ENCODE measurements around the gene TMEM8B. TPM values are rescaled to one million over a fixed set of nuclear protein-coding genes. Genes with fewer than 3 reads are reported as not detected.

The TMEM8B gene
- total RNA-seq, 2 experiments from 2014 or later, result 3.8 to 4.0 TPM

GRCh38 chr9:35795695-35796094, 33.3 kb upstream of the TMEM8B start:
- POLR2A ChIA-PET, result no interaction called here
- H3K9me3 Mint-ChIP-seq, result no peaks in the 10 kb centered on the region
- H3K27me3 Mint-ChIP-seq, result no peaks in the 10 kb centered on the region
- H3K27ac Mint-ChIP-seq, result no peak overlapping the region
- CTCF ChIA-PET, result no interaction called here
- H3K36me3 Mint-ChIP-seq (ENCODE audit: low read depth), result no peaks in the 10 kb centered on the region
- H3K4me3 Mint-ChIP-seq, result no peak overlapping the region
- DNase-seq, result no peak
- peaks cover 32% of the 10 kb centered on the region for H3K4me1 Mint-ChIP-seq

DNA sequence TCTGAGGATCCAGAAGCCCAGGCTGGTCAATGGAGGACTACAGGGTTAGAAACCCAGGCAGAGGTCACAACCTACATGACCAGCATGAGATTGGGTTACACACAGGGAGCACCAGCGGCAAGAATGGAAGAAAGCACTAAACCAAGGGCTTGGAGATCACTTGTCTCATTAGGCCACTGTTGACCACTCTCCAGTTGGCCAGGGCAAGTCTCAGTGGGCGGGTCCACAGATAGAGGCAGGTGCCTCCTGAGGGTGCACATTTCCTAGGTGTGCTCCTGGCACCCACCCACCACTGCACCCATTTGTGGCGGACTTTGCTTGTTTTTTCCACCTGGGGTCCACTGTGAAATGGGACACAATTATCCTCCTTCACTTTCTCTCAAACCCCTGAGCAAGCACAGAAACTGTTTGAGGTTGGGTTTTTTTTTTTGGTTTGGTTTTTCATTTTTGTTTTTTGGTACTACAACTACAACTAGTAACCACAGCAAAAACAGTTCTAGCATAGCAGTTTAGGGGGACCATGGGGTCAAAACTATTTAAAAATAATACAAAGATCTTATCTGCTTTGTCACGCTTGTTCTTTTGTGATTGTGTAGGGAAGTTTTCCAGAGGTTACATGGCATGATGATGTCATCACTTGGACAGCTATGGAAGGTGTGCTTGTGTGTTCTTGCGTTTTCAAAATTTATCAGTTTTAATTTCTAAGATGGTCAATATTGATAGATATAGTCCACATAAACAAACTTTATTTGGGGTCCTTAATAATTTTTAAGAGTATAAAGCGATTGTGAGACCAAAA, 31.5 kb upstream of the TMEM8B start:
- Mint-ChIP-seq H3K9me3 (no peaks in the 10 kb centered on the region), H3K4me3 (no peak overlapping the region), H3K27me3 (no peaks in the 10 kb centered on the region), H3K36me3 (ENCODE audit: low read depth) (no peaks in the 10 kb centered on the region), H3K4me1 (peaks cover 32% of the 10 kb centered on the region), H3K27ac (no peak overlapping the region)
- no peak for DNase-seq
- ChIA-PET POLR2A (no interaction called here), CTCF (interaction anchor here (1.2 to 6.3 kb wide), 2 partner anchors 7 to 15 kb away, joined by 4 to 34 read pairs; partner anchors contain the start of genes HINT2 and SPAG8)

DNA sequence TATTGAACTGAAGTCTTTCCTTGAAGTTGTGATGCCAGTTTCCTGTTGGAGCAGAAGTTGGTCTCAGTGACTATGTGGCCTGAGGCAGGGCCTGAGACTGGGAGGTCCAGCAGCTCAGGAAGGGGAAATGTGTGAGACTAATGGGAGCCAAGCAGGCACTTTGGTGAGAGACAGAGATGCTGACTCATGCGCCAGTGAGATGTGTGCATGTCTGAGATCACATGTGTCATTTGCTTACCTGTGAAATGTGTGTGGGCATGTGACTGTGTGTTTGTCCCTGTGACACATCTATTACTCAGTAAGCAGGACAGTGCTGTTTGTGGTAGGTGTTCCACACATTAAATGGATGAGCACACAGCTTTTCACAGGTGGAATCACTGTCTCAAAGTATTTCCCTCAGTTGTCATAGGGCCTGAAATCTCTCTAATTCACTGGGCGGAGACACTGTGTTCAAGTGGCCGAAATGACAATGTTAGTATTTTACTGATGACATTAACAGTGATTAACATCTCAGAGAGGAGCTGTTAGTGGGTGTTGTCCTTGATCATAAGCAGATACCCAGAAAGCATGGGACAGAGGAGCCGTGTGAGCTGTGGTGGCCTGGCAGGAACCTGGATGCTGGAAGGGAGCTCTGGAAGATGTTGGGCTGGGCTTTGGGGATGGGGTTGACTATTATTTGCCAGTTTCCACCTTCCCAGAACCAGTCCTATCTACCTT, 30.2 kb upstream of the TMEM8B start:
- Mint-ChIP-seq H3K9me3 (no peaks in the 10 kb centered on the region), H3K27ac (no peak overlapping the region), H3K27me3 (no peaks in the 10 kb centered on the region), H3K4me3 (no peak overlapping the region), H3K4me1 (peaks cover 28% of the 10 kb centered on the region), H3K36me3 (ENCODE audit: low read depth) (peaks cover 1% of the 10 kb centered on the region)
- POLR2A ChIA-PET, result no interaction called here
- DNase-seq, result no peak
- CTCF ChIA-PET, result interaction anchor here (1.0 to 6.3 kb wide), 2 partner anchors 9 to 13 kb away, joined by 3 to 34 read pairs; partner anchors contain the start of genes HINT2 and SPAG8

DNA sequence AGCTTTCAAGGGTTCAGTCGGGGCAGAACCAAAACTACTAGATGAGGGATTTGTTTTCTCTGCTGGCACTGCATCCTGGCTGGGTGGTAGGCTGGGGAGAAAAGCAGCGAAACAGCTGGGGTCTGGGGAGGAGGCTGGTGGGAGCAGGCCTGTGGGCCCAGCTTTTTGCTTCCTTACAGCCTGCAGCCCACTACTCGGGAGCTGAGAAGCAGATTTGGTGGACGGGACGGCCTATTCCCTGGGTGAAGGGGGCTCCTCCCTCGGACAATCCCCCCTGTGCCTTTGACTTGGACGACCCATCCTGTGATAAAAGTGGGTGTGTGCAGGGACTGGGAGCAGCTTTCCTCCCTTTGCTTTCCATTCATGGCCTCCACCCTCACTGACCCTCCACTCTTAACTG, 28.5 kb upstream of the TMEM8B start:
- Mint-ChIP-seq H3K9me3 (no peaks in the 10 kb centered on the region), H3K4me1 (peaks cover 16% of the 10 kb centered on the region), H3K27me3 (no peaks in the 10 kb centered on the region), H3K4me3 (no peak overlapping the region), H3K27ac (no peak overlapping the region), H3K36me3 (ENCODE audit: low read depth) (peaks cover 1% of the 10 kb centered on the region)
- CTCF ChIA-PET, result interaction anchor here (0.6 to 6.3 kb wide), 3 partner anchors 10 to 228 kb away, joined by 4 to 34 read pairs (median 6); partner anchors contain the start of genes HINT2 and SPAG8
- DNase-seq, result no peak
- POLR2A ChIA-PET, result no interaction called here

GRCh38 chr9:35801328-35802128, 27.5 kb upstream of the TMEM8B start:
- H3K9me3 Mint-ChIP-seq, result no peaks in the 10 kb centered on the region
- CTCF ChIA-PET, result interaction anchor here (1.9 to 6.3 kb wide), 2 partner anchors 11 kb away, joined by 6 to 34 read pairs; partner anchors contain the start of genes HINT2 and SPAG8
- no peak for DNase-seq
- peaks cover 5% of the 10 kb centered on the region for H3K36me3 Mint-ChIP-seq (ENCODE audit: low read depth)
- no peak overlapping the region for H3K27ac Mint-ChIP-seq
- POLR2A ChIA-PET, result no interaction called here
- H3K4me1 Mint-ChIP-seq, result peaks cover 16% of the 10 kb centered on the region
- H3K27me3 Mint-ChIP-seq, result no peaks in the 10 kb centered on the region
- no peak overlapping the region for H3K4me3 Mint-ChIP-seq

DNA sequence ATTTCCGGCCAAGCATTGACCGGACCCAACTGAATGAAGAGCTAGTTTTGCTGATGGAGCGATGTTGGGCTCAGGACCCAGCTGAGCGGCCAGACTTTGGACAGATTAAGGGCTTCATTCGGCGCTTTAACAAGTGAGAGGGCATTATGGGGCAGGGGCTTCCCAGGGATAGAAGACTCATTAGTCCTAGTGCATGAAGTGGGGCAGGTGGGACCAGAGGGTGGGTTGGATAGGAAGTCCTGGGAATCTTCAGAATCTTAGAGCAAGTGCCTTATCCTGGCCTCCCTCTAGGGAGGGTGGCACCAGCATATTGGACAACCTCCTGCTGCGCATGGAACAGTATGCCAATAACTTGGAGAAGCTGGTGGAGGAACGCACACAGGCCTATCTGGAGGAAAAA, 22.9 kb upstream of the TMEM8B start:
- peaks cover 5% of the 10 kb centered on the region for H3K4me1 Mint-ChIP-seq
- H3K27me3 Mint-ChIP-seq, result no peaks in the 10 kb centered on the region
- H3K9me3 Mint-ChIP-seq, result no peaks in the 10 kb centered on the region
- no peak overlapping the region for H3K27ac Mint-ChIP-seq
- DNase-seq, result no peak
- ChIA-PET CTCF (interaction anchor here (0.6 to 1.3 kb wide), 6 partner anchors 8 to 737 kb away, joined by 3 to 4 read pairs (median 3); partner anchors contain the start of gene HINT2), POLR2A (no interaction called here)
- no peak overlapping the region for H3K4me3 Mint-ChIP-seq
- peaks cover 13% of the 10 kb centered on the region for H3K36me3 Mint-ChIP-seq (ENCODE audit: low read depth)

DNA sequence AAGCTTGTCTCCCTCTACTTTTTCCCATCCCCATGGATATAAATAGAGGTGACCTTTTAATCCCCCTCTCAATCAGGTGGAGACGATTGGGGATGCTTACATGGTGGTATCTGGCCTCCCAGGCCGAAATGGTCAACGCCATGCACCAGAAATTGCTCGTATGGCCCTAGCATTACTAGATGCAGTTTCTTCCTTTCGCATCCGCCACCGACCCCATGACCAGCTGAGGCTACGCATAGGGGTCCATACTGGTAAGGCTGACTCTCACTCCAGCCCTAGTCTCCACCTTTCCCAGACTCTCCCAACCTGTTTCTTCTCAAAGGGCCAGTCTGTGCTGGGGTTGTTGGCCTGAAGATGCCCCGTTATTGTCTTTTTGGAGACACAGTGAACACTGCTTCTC, 20.6 kb upstream of the TMEM8B start:
- Mint-ChIP-seq H3K9me3 (no peaks in the 10 kb centered on the region), H3K4me3 (no peak overlapping the region), H3K4me1 (peaks cover 29% of the 10 kb centered on the region), H3K27ac (no peak overlapping the region), H3K36me3 (ENCODE audit: low read depth) (peaks cover 12% of the 10 kb centered on the region), H3K27me3 (no peaks in the 10 kb centered on the region)
- POLR2A ChIA-PET, result no interaction called here
- DNase-seq, result no peak
- CTCF ChIA-PET, result no interaction called here

DNA sequence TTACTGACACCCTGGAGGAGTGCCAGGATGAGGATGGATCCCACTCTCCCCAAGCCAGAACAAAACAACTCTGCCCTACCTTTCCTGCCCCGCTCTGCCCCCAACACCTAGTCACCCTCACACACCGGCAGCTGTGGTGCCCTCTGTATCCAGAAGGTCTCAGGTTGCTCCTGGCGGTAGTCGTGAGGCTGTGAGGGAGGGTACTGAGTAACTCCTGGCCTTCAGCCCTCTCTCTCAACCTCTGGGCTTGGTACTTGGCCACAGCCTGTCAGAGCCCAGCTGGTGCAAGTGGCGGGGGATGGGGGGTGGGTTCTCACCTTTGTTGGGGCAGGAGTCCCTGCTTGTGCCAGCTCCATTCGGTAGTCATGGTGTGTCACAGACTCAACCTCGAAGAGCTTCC, 18.9 kb upstream of the TMEM8B start:
- Mint-ChIP-seq H3K9me3 (no peaks in the 10 kb centered on the region), H3K4me1 (peaks cover 38% of the 10 kb centered on the region), H3K4me3 (no peak overlapping the region), H3K36me3 (ENCODE audit: low read depth) (peaks cover 16% of the 10 kb centered on the region), H3K27ac (no peak overlapping the region), H3K27me3 (no peaks in the 10 kb centered on the region)
- ChIA-PET POLR2A (interaction anchor here (0.6 kb wide), 1 partner anchor 211 kb away, joined by 3 read pairs; no protein-coding TSS in a partner anchor), CTCF (interaction anchor here (0.6 to 5.5 kb wide), 3 partner anchors 11 to 114 kb away, joined by 3 to 34 read pairs (median 4); no protein-coding TSS in a partner anchor)
- DNase-seq, result no peak

DNA sequence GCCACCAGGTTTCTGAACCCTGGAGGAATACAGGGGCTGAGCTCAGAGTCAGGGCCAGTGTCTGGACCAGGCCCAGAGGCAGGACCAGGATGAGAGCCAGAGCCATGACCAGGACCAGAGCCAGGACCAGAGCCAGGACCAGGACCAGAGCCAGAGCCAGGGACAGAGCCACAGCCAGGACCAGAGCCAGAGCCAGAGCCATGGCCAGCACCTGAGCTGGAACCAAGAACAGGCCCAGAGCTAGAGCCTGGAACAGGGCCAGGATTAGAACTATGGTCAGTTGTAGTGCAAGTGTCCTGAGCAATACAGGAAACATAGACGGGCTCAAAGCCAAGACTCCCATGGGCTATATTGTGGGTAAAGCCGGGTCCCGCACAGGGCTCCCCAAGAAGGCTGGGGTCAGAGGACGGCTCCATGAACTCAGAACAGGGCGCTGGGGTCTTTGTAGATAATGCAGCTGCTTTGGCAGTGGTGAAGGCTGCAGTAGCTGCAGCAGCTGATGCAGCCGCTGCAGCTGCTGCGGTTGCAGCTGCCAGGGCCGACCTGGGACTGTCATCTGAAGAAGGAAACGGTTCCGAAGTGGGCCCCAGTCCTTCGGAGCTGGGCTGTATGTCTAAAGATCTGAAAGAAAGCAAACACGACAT, 17.5 kb upstream of the TMEM8B start:
- peaks cover 43% of the 10 kb centered on the region for H3K4me1 Mint-ChIP-seq
- DNase-seq, result no peak
- CTCF ChIA-PET, result interaction anchor here (0.6 to 5.5 kb wide), 13 partner anchors 12 to 200 kb away, joined by 3 to 34 read pairs (median 3); partner anchors contain the start of gene RGP1
- H3K4me3 Mint-ChIP-seq, result peak overlapping the region; percentile 72
- peaks cover 12% of the 10 kb centered on the region for H3K36me3 Mint-ChIP-seq (ENCODE audit: low read depth)
- peak overlapping the region; percentile 91 for H3K27ac Mint-ChIP-seq
- H3K27me3 Mint-ChIP-seq, result no peaks in the 10 kb centered on the region
- POLR2A ChIA-PET, result interaction anchor here (1.6 kb wide), 1 partner anchor 79 kb away, joined by 7 read pairs; the partner anchor contains the start of genes CREB3 and TLN1
- H3K9me3 Mint-ChIP-seq, result no peaks in the 10 kb centered on the region

GRCh38 chr9:35812025-35812602, 16.9 kb upstream of the TMEM8B start, which contains the start of gene SPAG8:
Gene SPAG8, minus strand, starts transcription at chr9:35812262. Its CDS starts 115 bp downstream, at chr9:35812147.
- H3K27me3 Mint-ChIP-seq, result peaks cover 1% of the 10 kb centered on the region
- peaks cover 43% of the 10 kb centered on the region for H3K4me1 Mint-ChIP-seq
- peaks cover 7% of the 10 kb centered on the region for H3K36me3 Mint-ChIP-seq (ENCODE audit: low read depth)
- H3K9me3 Mint-ChIP-seq, result no peaks in the 10 kb centered on the region
- H3K4me3 Mint-ChIP-seq, result peak within 1 kb of the TSS; percentile 72
- H3K27ac Mint-ChIP-seq, result peak within 1 kb of the TSS; percentile 91
- CTCF ChIA-PET, result interaction anchor here (0.6 to 5.5 kb wide), 15 partner anchors 13 to 201 kb away, joined by 3 to 34 read pairs (median 3); partner anchors contain the start of gene RGP1
- POLR2A ChIA-PET, result interaction anchor here (1.6 kb wide), 1 partner anchor 80 kb away, joined by 7 read pairs; the partner anchor contains the start of genes CREB3 and TLN1
- peak; percentile 98 for DNase-seq

DNA sequence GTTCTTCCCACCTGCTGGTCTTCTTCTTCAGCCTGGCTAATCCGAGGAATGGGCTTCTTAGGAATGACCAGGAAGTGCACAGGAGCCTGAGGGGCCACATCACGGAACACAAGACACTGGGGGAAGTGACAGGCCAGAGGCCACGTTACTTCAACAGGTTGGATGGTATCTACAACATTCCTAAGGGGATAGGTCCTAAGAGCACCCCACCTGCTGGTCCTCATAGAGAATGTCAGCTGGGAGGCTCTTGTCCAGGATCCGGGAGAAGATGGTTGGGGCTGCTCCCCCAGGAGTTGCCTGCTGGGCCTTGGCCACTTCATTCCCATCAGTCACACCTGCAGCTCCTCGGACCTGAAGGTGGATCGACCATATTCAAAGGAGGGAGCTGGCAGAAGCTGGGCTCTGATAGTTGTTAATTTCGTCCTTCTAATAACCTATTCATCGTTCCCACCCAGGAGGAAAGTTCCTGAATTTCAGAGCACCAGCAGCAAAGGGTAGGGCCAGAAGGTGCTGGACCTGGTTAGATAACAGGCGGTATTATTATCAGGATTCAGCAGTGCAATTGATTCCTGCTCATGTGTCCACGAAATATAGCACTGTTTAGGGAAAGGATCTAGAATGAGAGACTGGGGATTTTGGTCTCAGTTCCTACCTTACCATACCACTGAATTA, 15.5 kb upstream of the TMEM8B start:
- H3K9me3 Mint-ChIP-seq, result no peaks in the 10 kb centered on the region
- peaks cover 13% of the 10 kb centered on the region for H3K27me3 Mint-ChIP-seq
- H3K27ac Mint-ChIP-seq, result peak overlapping the region; percentile 65
- H3K36me3 Mint-ChIP-seq (ENCODE audit: low read depth), result peaks cover 7% of the 10 kb centered on the region
- ChIA-PET POLR2A (interaction anchor here (0.9 kb wide), 1 partner anchor 82 kb away, joined by 4 read pairs; the partner anchor contains the start of genes CREB3 and TLN1), CTCF (interaction anchor here (0.8 to 5.5 kb wide), 7 partner anchors 10 to 57 kb away, joined by 3 to 34 read pairs (median 5); partner anchors contain the start of genes FAM221B, NPR2 and TMEM8B)
- DNase-seq, result no peak
- H3K4me1 Mint-ChIP-seq, result peaks cover 43% of the 10 kb centered on the region
- peak overlapping the region; percentile 86 for H3K4me3 Mint-ChIP-seq

Data from activated CD4-positive, alpha-beta T cell treated with anti-CD3 and anti-CD28 coated beads, Interleukin-2, amount 10 ng/mL, durations not matched to agents 7 days and 5 days (primary cell).